Left hindlimb (tissue), 1 donor: ENCODE measurements around the gene AOPEP.
A peak's percentile ranks its signal among the peaks of the same experiment; 100 is the strongest.

ENCODE experiments used
- DNase-seq: peaks from one replicate; pipeline ENCODE4 v3.0.0-alpha.2; 2018

Gene AOPEP

GRCh38 chr9:95074632-95075031 is 348.1 kb downstream of the AOPEP start:
- DNase-seq: no peak

GRCh38 chr9:95075700-95076099 is 349.2 kb downstream of the AOPEP start:
- no peak for DNase-seq

DNA sequence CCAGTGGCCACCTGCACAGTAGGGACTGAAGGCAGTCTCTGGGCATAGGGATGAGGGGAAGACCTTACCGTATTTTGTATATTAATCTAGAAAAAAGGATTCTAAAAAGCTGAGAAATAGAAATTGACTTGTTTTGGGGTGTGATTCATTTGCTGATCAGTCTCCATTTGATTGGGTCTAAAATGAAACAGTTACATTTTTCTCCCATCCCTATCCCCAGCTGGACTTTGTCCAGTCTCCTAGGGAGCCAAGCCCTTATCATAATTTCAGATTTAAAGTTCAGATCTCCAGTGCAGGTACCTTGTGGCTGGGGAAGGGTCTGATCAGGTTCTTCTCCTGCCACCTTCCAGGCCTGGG is 350.2 kb downstream of the AOPEP start:
- DNase-seq: no peak

GRCh38 chr9:95077053-95077765 is 350.7 kb downstream of the AOPEP start:
- no peak for DNase-seq

DNA sequence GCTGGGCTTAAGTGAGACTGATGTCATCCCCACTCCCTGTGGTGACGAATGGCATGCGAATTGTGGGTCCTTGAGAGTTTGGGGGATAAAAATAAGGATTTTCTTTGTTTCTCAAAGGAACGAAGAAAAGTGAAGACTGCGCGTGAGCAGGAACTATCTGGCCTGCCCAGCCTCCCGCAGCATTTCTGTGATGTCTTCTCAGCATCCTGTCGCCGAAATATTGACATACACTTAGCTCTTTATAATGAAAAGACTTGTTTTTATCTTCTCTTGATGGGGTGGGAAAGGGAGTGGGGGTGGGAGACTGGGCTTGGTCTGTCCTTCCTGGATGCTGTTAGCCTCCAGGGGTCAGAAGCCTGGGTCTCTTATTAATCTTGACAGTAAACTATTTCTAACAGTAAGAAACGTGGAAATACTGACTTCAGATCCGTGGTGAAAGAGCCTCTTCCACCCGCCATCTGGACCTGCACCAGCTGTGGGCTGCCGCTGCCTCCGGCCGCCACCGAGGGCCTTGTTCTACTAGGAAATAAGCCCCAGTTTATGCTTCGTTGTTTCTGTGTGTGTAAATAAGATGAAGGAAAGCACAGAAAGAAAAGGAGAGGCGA is 351.4 kb downstream of the AOPEP start:
- no peak for DNase-seq

DNA sequence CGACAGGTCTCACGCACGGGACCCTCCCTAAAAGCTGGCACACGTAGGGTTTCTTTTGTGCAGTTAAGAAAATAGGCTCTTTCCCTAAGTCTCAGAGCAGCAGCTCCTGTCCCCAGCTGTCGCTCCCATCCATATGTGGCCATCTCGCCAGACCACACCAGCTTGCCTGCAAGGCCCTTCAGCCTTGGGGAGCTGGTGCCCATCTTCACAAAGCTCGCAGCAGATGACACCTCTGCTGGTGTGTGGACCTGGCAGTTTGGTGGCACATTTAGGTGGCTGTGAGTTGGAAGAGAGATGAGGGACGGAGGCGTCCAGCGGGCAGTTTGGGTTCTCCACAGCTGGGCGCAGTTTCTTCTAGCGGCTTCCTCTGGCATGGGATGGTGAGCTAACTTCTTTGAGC is 352.0 kb downstream of the AOPEP start:
- no peak for DNase-seq

DNA sequence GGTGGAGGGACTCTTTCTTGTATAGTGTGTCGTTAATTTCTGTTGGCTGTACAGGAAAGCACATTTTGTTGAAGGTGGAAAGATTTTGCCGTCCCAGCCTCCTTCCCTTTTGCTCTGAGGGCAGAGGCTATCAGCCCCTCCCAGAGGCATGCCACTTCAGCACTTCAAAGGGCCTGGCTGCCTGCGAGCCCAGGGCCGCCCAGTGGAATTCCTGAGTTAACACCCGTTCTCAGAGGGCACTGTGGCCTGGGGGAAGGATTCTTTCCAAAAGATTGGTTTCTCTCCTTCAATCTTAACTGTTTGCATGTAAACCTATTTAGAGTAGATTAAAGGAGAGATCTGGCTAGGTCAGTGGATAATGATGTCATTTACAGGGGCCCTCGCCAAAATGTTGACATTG is 352.4 kb downstream of the AOPEP start:
- DNase-seq: peak; percentile 39

DNA sequence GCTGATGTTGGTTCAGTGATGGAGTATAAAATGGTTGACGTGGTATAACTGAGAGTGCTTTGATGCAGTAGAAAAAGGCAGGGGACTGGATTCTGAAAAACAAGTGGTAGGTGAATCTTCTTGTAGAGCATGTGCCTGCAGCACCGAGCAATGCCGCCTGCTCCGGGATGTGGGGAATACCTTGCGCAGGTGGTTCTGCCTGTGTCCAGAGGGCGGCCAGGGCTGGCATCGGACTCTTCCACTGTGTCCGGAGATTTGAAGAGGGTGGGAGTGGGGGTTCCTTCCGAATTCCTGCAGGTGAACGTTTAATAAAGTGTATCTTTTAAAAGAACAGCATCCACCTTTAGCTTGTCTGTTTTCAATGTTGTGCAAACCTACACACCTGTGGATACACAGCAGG is 353.0 kb downstream of the AOPEP start:
- no peak for DNase-seq

- peak; percentile 31 for DNase-seq
These were observed 354.6 kb downstream of the AOPEP start for GRCh38 chr9:95080961-95081647.

GRCh38 chr9:95081998-95082397 is 355.5 kb downstream of the AOPEP start:
- no peak for DNase-seq

DNA sequence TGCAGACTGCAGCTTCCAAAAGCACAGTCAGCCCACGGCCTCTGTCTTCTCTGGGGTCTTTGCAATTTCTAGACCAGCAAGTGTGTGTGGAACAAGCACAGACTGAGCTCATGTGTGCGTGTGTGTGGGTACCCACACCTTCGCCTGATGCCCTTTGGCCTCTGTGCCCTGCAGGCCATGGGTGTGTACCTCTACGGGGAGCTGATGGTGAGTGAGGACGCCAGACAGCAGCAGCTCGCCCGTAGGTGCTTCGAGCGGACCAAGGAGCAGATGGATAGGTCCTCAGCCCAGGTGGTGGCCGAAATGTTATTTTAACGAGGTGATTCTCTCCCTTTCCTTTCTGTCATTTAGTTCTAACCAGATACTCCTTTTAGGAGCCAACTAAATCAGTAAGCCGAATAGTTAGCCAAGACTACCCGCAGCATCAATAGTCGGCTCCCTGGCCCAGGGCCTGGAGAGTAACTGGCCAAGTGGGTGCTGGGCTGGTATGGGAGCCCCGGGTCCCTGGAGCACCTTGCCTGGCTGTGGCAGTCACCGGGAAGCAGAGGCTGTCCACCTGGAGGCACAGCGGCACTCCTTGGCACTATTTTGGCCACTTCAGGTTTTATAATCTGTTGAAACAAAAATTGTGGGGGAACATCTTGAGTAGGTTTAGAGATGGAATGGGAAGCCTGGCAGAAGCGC is 356.0 kb downstream of the AOPEP start:
- DNase-seq: no peak

GRCh38 chr9:95083086-95083768 is 356.7 kb downstream of the AOPEP start:
- no peak for DNase-seq

DNA sequence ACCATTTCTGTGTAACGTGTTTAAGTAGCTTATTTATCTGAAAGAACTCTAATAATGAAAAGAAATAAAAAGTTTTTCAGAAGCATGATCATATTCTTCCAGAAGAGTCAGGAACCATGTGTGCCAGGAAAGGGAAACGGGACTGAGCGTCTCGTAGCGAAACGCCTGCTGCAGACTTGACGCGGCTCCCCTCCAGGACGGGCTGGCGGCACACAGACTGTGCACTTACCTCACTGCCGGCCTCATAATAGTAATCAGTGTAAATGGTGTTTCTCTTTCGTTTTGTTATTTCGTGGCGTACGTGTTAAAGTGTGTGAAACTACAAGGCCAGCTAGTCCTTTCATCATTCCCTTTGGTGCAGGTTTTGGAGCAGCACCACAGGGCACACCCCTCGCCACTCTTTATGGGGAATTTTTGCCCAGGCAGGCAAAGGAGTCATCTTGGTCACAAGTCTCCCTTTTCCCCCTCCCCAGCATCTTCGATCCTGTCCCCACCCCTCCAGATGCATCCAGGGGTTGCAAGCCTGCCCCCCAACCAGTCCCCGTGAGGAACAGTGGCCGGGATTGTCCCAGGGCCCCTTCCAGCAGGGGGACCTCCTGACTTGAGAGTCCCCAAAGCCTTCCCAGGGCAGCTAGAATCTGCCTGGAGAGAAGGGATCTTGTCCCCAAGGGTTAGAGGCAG is 357.9 kb downstream of the AOPEP start:
- DNase-seq: no peak

- DNase-seq: no peak
These were observed 358.7 kb downstream of the AOPEP start for GRCh38 chr9:95085036-95085770.

- peak; percentile 31 for DNase-seq
These were observed 359.5 kb downstream of the AOPEP start for GRCh38 chr9:95085861-95086563.

- no peak for DNase-seq
These were observed 360.1 kb downstream of the AOPEP start for GRCh38 chr9:95086564-95086955.

DNA sequence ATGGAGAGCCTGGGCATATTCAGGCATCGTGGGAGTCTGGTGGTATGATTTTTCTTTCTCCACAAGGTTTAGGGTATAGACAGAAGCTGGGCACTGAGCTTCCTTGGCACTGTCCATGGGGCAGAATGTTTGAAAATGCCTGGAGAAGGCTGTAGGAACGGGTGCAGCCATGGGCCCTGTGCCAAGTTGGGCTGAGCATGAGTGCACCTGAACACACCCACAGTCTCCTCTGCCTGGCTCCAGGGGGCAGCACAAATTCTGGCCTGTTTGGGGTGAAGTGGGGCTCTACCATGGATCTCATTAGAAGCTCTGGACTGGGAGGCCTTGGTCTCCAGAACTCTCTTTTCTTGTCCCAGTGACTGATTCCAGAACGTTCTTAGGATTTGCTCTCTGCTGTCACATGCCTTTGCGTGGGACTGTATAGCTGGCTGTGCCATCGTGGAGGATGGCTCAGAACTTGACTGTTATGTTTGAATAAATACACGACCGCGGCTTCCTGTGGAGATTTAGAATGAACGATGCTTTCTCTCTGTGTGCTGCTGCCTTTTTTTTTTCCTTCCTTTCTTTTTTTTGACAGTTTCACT is 361.3 kb downstream of the AOPEP start:
- DNase-seq: peak; percentile 31

DNA sequence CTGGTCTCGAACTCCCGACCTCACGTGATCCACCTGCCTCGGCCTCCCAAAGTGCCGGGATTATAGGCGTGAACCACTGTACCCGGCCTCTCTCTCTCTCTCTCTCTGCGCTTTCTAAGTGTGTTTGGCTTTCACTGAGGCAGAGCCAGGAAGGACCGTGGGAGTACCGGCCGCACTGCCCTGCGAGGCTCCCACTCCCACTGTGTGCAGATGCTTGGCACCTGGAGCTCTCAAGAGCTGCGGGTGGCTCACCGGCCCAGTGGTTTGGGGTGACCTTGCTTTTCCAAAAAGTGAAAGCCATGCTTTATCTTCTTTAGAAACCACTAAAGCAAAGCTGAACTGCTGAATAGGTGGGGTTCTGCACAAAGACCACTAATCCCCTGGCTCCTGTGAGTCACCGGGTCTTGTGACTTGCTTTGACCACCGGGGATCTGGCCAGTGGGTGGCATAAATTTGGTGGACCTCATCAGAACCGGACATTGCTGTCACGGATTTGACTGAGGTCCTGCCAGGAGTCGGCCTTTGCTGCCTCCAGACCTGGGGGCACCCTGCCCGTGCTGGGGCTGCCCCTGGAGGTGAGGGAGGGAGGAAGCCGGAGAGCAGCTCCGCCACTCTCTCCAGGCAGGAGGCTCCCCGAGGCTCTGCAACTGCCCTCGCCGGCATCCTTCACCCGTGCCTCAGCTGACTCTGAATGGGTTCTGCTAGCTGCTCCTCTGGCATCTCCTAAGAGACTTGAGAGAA is 362.1 kb downstream of the AOPEP start:
- peak; percentile 30 for DNase-seq

DNA sequence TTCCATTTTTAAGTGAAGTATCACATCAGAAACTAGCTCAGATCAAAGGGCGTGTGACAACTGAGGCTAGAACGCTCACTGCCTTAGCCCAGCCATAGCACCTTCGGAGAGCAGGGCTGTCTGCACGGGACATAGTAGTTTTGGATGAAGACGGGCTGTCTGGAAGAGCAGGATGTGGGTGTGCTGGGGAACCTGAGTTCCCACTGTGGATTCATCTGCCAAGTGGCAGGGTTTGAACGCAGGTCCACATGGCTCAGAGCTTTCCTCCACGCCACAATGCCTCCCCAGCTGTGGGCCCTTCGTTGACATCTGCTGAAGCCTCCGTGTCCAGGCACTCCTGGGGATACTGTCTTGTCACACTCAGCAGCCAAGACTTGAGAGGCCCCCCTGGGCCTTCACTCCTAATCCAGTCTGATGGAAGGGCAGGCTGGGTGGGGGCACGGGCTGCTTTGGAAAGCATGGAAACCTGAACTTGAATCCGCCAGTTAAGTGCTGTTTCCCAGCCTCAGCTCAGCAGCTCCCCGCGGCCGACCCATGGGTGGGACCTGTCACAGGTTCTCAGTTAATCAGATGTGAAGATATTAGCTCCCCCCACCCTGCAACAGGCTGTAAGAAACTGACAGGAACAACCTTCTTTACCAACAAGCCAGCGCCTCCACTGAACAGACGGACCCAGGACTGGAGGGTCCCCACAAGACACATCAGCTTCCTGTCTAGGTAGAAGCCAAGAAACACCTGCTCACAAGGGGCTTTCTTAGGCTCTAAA is 362.9 kb downstream of the AOPEP start:
- DNase-seq: peak; percentile 36
